DMS79 treated with DMSO at 0.1 percent for 48 hours (cell line): Measurements from ENCODE around the gene GPR160.
A peak's percentile ranks its signal among the peaks of the same experiment; 100 is the strongest.

ENCODE experiments used
- DNase-seq: peaks from one replicate; lab custom pipeline; 2025; lab: John Stamatoyannopoulos, UW

The GPR160 gene

GRCh38 chr3:170064108-170064507 lies 26.3 kb downstream of the GPR160 start:
- no peak for DNase-seq

- DNase-seq = no peak
Observed at GRCh38 chr3:170075441-170076091, 37.8 kb downstream of the GPR160 start.

- no peak for DNase-seq
Observed at GRCh38 chr3:170076715-170077238, 39.0 kb downstream of the GPR160 start.

GRCh38 chr3:170077361-170077760 lies 39.6 kb downstream of the GPR160 start:
- no peak for DNase-seq

GRCh38 chr3:170078620-170079281 lies 41.0 kb downstream of the GPR160 start:
- no peak for DNase-seq

- peak; percentile 20 for DNase-seq
Observed at GRCh38 chr3:170079536-170080165, 41.9 kb downstream of the GPR160 start.

- no peak for DNase-seq
Observed at GRCh38 chr3:170080605-170081004, 42.8 kb downstream of the GPR160 start.

- DNase-seq = no peak
Observed at GRCh38 chr3:170081079-170081741, 43.4 kb downstream of the GPR160 start.

GRCh38 chr3:170083343-170083742 lies 45.5 kb downstream of the GPR160 start:
- DNase-seq = no peak

GRCh38 chr3:170085396-170085795 lies 47.6 kb downstream of the GPR160 start:
- DNase-seq = no peak

- no peak for DNase-seq
Observed at GRCh38 chr3:170089862-170090600, 52.2 kb downstream of the GPR160 start.

GRCh38 chr3:170090601-170090981 lies 52.8 kb downstream of the GPR160 start:
- DNase-seq = no peak

GRCh38 chr3:170092907-170093306 lies 55.1 kb downstream of the GPR160 start:
- no peak for DNase-seq

- no peak for DNase-seq
Observed at GRCh38 chr3:170095771-170096170, 58.0 kb downstream of the GPR160 start.

- DNase-seq = no peak
Observed at GRCh38 chr3:170096342-170096741, 58.5 kb downstream of the GPR160 start.

- no peak for DNase-seq
Observed at GRCh38 chr3:170098753-170099152, 61.0 kb downstream of the GPR160 start.

- DNase-seq = no peak
Observed at GRCh38 chr3:170100944-170101343, 63.1 kb downstream of the GPR160 start.

- DNase-seq = no peak
Observed at GRCh38 chr3:170102431-170102830, 64.6 kb downstream of the GPR160 start.

GRCh38 chr3:170107941-170108340 lies 70.1 kb downstream of the GPR160 start:
- no peak for DNase-seq

- no peak for DNase-seq
Observed at GRCh38 chr3:170108955-170109354, 71.2 kb downstream of the GPR160 start.

GRCh38 chr3:170109579-170110293 lies 71.9 kb downstream of the GPR160 start:
- no peak for DNase-seq
